ENCODE results near the gene BBS12.

Gene BBS12

DNA sequence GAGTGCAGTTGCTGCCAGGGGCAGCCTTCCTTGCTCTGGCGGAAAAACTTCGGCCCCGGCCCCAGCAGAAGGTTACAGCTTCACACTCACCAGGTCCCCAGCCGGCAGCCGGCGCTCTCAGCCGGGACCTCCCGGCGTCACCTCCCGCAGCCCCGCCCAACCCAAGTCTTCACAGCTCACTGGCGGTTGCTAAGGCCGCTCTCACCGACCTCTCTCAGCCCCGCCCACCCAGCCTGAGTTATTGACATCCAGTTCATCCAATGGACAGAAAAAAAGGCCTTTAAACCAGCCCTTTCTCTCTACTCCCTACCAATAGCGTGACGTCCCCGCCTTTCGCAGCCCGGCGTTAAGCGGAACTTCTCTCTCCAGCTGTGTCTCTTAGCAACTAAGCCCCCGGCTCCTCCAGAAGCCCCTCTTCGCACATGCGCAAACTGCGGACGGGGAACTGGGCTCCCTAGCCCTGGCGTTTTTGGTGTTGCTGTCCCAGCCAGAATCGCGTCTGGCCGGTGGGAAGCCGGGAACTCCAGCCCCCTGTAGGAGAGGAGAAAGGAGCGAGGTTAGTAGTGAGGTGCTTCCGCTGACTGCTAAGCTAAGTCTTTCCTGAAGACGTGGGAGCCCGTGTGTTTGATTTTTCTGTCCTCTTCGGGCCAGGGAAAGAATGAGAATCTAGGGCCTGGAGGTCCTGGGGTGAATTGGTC lies at the start of gene BBS12:
Gene BBS12, plus strand, starts transcription at position 376 of the 698 bp plus-strand sequence. CDS start 9,189 bp downstream, outside the sequence.
- H3K4me3 ChIP-seq (ENCODE audit: low read depth, low read length): peak within 1 kb of the TSS; percentile 74

DNA sequence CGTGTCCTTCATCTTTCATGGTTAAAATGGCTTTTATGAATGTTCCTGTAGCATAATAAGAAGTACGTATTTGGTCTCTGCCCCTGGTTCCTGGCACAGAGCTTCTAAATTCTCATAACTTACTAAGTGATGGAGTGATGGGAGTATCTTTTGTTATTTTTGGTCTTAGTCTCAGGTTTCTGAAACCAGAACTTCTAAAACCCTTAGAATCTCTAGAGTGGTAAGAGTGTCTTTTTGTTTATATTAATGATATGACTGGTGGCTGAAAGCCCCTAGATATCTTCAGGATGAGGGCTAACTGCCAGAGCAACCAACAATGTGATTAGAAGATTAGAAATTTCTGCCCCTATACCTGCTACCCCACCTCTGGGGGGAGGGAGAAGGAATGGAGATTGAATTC lies 45.8 kb upstream of the BBS12 start:
- H3K4me3 ChIP-seq (ENCODE audit: low read depth, low read length): no peak overlapping the region

DNA sequence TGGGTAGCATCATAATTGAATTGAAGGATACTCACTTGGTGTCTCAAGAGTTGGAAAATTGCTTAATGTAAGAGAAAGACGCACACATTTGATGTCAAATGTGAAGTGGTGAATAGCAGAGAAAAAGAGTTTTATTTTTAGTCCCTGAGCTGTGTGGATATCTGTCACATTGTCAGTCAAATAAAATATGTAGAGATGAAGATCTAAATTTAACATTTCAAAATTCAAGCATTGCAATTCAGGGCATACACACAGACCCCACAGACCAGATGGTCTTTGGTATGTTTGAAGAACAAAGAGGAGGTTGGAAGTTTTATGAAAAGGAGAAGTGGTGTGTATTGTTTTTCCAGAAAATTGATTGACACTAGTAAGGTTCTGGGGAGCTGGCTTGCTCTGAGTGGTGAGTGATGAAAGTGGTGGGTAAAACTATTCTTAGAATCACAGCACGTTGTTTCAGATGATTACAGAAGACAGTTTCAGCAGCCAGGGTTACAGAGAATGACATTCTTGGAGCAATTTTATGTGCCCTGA lies 44.9 kb upstream of the BBS12 start:
- no peak overlapping the region for H3K4me3 ChIP-seq (ENCODE audit: low read depth, low read length)

DNA sequence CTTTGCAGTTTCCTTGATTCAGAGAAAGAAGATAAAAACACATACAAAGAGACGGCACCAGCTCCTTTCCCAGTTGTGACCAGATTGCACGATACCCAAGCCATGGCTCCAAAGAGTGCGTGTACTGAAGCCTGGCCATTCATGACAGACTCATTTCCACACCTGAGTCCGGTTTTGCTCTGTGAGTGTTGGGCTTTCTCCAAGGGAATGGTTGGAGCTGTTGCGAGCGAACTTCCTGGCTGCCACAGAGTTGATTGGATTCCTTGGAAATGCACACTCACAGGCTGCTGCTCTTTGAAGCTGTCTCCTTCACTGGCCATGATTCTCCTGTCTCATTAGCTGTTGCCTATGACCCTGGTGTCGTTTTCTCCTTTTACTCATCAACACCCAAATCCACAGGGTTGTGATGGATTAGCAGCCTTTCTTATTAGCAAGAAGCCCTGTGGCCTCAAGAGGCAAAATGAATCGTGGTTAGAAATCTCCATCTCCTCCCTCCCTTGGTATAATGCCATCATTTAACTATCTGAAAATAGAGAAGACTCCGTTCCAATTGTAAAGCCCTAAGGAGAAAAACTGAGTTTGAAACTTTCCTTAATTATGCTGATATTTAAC lies 43.9 kb upstream of the BBS12 start:
- H3K4me3 ChIP-seq (ENCODE audit: low read depth, low read length): no peak overlapping the region

DNA sequence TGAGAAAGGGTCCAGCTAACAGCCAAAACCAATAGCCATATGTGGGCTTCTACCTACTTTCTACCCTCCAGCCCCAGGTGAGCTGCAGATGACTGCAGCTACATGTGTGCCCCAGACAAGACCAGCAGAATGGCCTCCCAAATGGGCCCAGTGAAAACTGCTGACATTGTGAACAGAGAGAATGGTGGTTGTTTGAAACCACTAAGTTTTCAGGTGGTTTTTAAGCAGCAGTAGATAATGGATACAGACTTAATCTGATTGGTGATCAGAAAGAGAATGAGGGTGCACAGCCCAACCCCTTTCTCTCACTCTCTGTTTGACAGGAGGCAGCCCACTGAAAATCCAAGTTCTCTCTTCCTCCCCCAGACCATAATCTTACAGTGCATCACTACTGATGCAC lies 42.5 kb upstream of the BBS12 start:
- no peak overlapping the region for H3K4me3 ChIP-seq (ENCODE audit: low read depth, low read length)

DNA sequence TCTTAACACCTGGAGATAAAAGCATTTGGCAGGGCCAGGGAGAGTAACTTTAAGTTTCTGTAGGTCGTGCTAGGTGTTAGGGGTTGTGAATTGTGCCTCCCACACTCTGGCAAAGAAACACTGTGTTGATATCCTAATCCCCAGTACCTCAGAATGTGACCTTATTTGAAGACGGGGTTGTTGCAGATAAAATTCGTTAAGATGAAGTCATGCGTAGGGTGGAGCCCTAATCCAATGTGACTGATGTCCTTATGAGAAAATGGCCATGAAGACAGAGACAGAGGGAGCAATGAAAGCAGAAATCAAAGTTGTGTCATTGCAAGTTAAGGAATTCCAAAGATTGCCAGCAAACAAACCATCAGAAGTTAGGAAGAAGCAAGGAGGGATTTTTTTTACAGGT lies 40.5 kb upstream of the BBS12 start:
- no peak overlapping the region for H3K4me3 ChIP-seq (ENCODE audit: low read depth, low read length)

DNA sequence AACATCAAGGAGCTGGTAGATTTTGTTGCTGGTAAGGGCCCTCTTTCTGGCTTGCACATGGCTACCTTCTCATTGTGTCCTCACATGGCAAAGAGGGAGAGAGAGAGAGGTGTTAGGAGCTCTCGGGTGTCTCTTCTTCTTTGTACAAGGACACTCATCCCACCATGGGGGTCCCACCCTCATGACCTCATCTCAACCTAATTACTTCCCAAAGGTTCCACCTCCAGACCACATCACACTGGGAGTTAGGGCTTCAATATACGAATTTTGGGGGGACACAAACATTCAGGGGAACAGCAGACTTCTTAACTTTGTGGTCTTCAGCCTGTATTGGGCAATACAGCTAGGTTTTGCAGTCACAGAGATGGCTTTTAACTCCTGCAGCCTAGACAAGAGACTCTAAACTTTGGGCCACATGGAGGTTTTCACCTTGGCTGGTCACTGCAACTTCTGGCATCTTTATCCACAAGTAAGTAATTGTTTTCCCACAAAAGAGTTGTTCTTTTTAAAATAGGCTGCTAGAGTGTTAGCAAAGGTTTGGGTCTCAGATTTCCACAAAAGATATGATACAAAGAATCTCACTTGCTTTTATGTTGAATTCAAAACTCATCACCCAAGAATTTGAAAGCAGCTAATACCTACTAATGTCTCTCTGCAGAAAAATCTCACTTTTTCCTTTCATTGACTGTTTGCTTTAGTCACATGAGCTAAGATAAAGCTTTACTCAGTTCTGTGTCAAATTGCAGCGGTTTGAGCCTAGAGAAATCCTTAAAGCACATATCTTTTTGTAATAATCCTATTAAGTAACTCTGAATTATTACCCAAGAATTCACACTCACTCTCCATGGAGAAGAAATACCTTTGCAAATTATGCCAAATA lies 39.6 kb upstream of the BBS12 start:
- no peak overlapping the region for H3K4me3 ChIP-seq (ENCODE audit: low read depth, low read length)

DNA sequence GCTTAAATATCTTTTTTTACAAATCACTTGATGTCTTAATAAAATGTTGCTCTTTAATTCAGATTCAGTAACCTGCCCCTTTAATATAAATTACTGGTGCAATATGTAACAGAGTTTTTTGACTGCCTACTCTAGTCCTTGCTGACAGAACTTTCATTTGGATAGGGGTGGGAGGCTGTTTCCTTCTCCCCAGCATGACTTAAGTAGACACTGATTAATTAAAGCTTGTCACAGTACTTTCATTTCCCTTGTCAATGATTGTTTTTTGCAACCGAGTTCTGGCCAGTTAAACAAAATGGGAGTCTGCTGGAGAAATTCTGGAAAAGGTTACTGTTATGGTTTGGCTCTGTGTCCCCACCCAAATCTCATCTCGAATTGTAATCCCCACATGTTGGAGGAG lies 37.3 kb upstream of the BBS12 start:
- H3K4me3 ChIP-seq (ENCODE audit: low read depth, low read length): no peak overlapping the region

DNA sequence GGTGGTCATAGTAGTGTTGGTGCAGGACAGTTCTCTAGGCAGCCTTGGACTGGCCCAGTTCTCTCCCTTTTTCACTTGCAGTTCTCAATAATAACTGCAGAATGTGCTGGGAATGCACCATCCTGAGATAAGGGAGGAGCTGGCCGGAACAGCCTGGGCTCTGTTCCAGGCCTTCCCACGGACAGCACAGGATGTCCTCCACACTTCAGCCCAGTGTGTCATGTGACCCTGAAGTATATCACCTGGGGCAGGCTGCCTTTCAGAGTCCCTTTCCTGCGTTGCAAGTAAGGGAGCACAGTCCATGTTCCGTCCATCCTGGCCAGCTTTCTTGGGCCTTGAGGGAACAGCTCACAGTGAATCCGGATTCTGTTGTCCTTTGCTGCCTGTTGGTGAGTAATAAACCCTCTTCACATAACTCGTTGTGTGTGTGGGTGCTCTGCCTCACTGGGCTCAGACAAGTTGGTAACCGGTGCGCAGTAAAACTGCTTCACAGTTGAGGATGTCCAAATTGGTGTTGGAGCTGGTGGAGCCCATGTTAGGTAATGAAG lies 32.3 kb upstream of the BBS12 start:
- no peak overlapping the region for H3K4me3 ChIP-seq (ENCODE audit: low read depth, low read length)

DNA sequence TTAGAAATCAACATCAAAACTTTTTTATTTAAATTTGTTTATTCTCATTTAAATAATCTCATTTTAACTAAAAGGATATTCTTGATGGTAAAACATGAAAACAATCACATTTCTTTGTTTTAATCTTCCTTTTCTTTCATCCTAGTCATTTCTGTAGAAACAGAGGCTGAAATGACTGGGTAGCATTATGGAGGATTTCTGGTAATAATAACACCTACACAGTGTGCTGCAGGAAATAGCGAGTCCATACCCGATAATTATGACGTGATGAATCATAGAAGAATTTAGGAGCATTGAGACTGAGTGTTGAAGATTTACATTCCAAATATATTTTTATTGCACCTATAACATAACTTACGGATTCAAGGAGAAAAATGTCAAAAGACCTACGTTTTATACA lies 31.4 kb upstream of the BBS12 start:
- H3K4me3 ChIP-seq (ENCODE audit: low read depth, low read length): no peak overlapping the region

DNA sequence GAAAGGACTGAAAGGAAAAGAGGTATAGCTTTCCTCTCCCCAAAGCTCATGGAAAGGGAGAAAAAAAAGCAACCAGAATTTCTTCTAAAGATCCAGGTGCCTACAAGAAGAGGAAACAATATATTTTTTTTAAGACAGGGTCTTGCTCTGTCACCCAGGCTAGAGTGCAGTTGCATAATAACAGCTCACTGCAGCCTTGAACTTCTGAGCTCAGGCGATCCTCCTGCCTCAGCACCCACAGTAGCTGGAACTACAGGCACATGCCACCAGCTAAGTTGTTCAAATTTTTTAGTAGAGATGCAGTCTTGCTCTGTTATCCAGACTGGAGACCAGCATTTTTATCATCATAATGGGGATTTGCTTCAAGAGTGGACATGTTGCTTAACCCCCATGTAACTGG lies 30.5 kb upstream of the BBS12 start:
- H3K4me3 ChIP-seq (ENCODE audit: low read depth, low read length): no peak overlapping the region

DNA sequence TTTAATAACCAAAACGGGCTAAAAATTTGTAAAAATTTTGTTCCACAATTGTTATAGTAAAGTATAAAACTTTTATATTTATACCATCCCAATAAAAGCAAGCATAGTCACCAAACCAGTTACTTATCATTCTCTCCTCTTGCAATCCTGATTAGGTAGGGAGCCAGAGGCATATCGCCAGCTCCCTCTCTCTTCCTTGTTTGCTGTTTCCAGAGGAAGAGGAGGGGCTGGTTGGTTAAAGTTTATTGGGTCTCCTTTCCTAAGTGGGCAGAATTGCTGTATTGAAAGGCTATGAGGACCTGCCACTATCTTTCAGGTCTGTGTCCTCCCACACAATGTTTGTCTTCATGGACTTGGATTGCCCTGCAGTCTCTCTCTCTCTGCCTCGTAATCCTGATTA lies 29.6 kb upstream of the BBS12 start:
- H3K4me3 ChIP-seq (ENCODE audit: low read depth, low read length): no peak overlapping the region

DNA sequence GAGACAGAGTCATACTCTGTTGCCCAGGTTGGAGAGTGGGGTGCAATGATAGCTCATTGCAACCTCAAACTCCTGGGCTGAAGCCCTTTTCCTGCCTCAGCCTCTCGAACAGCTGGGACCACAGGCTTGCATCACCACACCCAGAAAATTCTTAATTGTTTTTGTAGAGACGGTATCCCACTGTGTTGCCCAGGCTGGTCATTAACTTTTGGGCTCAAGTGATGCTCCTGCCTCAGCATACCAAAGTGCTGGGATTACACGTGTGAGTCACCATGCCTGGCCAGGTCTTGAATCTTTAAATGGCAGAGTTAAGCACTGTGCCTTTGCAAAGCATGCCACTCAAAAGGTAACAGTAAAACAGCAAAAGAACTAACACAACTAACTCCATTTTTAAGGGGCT lies 28.6 kb upstream of the BBS12 start:
- no peak overlapping the region for H3K4me3 ChIP-seq (ENCODE audit: low read depth, low read length)

DNA sequence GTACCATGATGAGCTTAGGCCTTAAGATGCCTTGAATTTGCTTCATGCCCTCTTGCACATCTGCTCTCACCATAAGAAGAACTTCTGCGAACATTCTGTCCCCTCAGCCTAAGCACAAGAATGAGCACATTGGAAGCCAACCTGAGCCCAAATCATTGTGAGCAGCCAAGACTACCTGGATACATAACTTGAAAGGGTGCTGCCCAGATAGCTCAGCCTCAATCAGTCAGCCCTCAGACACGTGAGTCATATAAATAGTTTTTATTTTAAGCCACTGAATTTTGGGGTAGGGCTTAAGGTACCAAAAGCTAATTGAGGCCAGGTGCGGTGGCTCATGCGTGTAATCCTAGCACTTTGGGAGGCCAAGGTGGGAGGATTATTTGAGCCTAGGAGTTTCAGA lies 27.5 kb upstream of the BBS12 start:
- H3K4me3 ChIP-seq (ENCODE audit: low read depth, low read length): no peak overlapping the region

DNA sequence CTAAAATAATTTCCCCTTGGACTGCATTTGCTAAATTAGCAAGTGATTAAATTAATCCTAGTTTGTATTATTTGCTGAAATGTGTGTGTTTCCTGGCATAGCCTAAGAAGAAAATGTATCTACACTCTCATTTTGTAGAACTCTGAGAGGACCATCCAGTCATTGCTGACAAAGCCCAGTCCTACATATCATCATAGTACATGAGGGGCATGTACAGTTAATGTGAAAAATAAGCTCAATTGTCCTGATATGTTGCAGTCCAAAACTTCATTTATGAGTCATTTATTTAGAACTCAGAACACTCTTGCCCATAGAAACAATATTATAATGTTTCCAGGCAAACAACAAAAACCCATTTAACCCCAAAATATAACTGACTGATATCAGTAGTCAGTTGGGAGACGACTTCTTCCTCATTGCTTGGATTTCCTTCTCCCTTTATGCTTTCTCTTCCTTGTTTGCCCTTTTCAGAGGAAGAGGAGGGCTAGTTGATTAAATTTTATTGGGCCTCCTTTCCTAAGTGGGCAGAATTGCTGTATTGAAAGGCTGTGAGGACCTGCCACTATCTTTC lies 26.9 kb upstream of the BBS12 start:
- no peak overlapping the region for H3K4me3 ChIP-seq (ENCODE audit: low read depth, low read length)

DNA sequence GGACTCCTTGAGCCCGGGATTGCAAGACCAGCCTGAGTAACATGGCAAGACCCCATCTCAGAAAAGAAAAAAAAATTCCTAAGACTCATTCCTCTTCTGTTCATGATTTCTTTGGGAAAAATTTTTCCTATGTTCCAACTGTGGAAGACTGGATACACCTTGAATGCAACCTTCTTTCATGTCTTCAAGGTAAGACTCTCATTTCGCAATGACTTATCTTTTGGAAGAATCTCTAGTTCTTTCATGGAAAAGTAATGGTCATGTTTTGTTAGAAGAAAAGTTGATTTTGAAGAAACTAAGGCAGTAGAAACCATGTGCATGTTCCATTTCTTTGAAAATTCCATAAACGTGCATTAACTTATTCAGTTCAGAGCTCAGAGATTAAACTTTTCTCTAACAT lies 26.0 kb upstream of the BBS12 start:
- H3K4me3 ChIP-seq (ENCODE audit: low read depth, low read length): no peak overlapping the region

DNA sequence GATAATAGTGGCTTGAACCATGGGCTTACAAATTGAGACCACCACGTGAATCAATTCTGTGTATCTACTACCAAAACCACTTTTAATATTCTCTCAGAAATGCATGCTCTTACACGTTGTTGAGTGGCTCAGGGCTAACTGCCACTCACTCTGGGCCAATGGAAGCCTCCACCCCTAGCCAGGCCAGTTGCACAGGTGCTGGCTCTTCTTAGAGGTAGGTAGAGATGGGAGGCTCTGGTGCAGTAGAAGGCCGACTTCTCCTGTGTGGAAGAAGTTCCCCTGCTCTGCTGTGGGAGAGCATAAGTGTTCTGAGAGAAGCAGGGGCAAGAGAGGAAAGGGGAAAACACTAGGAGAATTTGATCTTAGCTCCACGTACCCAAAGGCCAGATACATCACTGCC lies 25.0 kb upstream of the BBS12 start:
- no peak overlapping the region for H3K4me3 ChIP-seq (ENCODE audit: low read depth, low read length)

DNA sequence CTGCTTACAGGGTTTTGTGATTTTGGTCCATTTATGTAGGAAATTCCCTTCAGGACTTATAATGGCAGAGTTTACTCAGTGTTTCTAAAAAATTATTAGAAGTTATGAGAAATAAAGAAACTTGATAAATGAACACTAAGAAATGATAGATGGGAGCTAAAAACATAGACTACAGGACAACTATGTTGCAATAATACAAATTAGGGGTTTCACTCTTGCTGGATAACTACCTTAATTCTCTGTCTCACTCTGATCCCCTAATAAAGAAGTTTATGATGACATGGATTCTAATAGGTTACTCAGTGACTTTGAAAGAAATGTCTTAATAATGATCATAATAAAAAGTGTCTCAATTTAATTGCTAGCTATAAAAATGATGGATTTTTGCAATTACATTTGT lies 23.3 kb upstream of the BBS12 start:
- no peak overlapping the region for H3K4me3 ChIP-seq (ENCODE audit: low read depth, low read length)

DNA sequence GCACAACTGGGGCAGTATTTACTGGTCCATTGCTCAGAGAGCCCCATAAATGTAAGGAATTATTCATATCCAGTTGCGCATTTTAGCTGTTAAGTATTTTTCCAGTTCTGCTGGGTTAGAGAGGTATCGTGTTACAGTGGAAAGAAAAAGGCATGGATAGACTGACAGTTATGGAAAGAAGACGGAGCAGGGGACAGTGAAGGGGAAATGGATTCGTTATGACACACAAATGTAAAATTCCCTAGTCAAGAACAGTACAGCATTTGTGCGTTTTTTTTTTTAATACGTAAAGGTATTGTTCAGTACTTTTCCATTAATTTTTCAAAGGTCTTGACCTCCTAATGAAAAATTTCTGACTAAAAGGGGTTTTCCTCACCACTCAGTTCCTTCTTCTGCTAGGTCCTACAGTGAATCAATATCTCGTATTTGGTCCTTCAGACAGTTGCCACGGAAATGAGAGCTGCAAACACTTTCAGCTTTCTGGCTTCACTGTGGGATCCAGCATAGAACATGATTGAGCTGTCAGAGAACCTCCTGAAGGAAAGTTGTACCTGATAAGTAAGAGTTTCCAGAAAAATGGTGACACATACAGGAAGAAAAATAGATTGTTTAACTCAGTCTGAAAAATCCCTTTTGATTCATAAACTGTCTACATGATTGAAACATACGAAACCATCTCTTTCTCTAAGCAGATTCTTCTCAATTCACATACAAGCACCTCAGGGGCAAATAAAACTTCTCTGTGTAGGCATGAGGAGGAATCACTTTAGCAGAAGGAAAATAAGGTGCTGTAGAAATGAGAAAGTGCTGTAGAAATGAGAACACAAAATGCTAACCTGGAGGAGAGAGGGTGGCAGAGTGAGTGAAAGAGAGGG lies 21.8 kb upstream of the BBS12 start:
- no peak overlapping the region for H3K4me3 ChIP-seq (ENCODE audit: low read depth, low read length)

DNA sequence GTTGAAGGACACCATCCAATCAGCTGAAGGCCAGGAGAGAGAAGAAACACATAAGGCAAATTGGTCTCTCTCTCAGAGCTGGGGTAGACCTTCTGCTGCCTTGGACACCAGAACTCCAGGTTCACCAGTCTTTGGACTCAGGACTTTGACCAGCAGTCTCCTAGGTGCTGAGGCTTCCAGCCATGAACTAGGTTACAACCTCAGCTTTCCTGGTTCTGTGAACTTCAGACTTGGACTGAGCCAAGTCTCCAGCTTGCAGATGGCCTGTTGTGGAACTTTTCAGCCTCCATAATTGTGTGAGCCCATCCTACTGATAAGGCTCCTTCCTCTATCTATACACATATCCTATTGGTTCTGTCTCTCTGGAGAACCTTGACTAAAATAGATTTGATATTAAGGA lies 20.6 kb upstream of the BBS12 start:
- H3K4me3 ChIP-seq (ENCODE audit: low read depth, low read length): no peak overlapping the region
